SK-N-SH (cell line): ENCODE measurements around the gene FBXO3. TPM values are rescaled to one million over a fixed set of nuclear protein-coding genes. Genes with fewer than 3 reads are reported as not detected.
A peak's percentile ranks its signal among the peaks of the same experiment; 100 is the strongest.

Experiments
- CTCF ChIA-PET: fragments of 300-600, 350-600 bp; formaldehyde crosslinking; extraction: SDS; loops from one replicate; lab custom pipeline; 2021; lab: Yijun Ruan, JAX
- POLR2A ChIA-PET: fragments of 350-600 bp; sonication (Branson Sonifier 250); formaldehyde crosslinking; extraction: SDS; loops from one replicate; lab custom pipeline; 2020; ENCODE audit warnings: antibody characterized with exemption, inconsistent platforms; lab: Yijun Ruan, JAX
- DNase-seq: peaks from one replicate; pipeline ENCODE4 v3.0.0; 2012
- H2AFZ ChIP-seq: fragments of 200-600 bp; sonication (generic); 2 replicates; pipeline ENCODE4 v1.8.1; 2016; ENCODE audit warnings: antibody characterized with exemption, mild to moderate bottlenecking, low read depth
- H3F3A ChIP-seq: fragments of 200-600 bp; sonication (generic); replicated peaks from 2 replicates; pipeline ENCODE3; 2016; ENCODE audit warnings: antibody characterized with exemption, mild to moderate bottlenecking; ENCODE audit not compliant: insufficient read depth
- H3K27ac ChIP-seq, 2 experiments: fragments of 200-500 bp in 1 of 2; fragments of 200-600 bp in 1 of 2; sonication (Bioruptor generic) in 1 of 2; sonication (generic), shearing (Covaris generic) in 1 of 2; 2 replicates each; pipeline versions ENCODE4 v1.5.1 to v1.6.1; 2014 to 2016; ENCODE audit warnings: low read depth in 2 of 2, inconsistent platforms in 1 of 2, low read length in 1 of 2, mild to moderate bottlenecking in 1 of 2, mixed read lengths in 1 of 2
- H3K27me3 ChIP-seq: fragments of 200-600 bp; sonication (generic), shearing (Covaris generic); 2 replicates; pipeline ENCODE4 v1.6.1; 2016; ENCODE audit warnings: mixed run types; ENCODE audit not compliant: insufficient read depth
- H3K36me3 ChIP-seq, 2 experiments: fragments of 200-500 bp in 1 of 2; fragments of 200-600 bp in 1 of 2; sonication (Bioruptor generic) in 1 of 2; sonication (generic) in 1 of 2; replicated peaks in 1 of 2; 2 replicates each; pipeline versions ENCODE3 to v1.5.1; 2014 to 2016; ENCODE audit warnings: low read length in 1 of 2, mild to moderate bottlenecking in 1 of 2; ENCODE audit not compliant: insufficient read depth in 2 of 2, control insufficient read depth in 1 of 2
- H3K4me1 ChIP-seq, 2 experiments: fragments of 200-500 bp in 1 of 2; fragments of 200-600 bp in 1 of 2; sonication (Bioruptor generic) in 1 of 2; sonication (generic), shearing (Covaris generic) in 1 of 2; 2 replicates each; pipeline versions ENCODE4 v1.5.1 to v1.6.1; 2014 to 2016; ENCODE audit warnings: low read depth in 1 of 2, low read length in 1 of 2, mixed run types in 1 of 2; ENCODE audit not compliant: insufficient read depth in 2 of 2, control insufficient read depth in 1 of 2
- H3K4me2 ChIP-seq: fragments of 200-600 bp; sonication (generic), shearing (Covaris generic); 2 replicates; pipeline ENCODE4 v1.6.1; 2017; ENCODE audit warnings: mixed run types
- H3K4me3 ChIP-seq, 2 experiments: fragments of 200-500 bp in 1 of 2; fragments of 200-600 bp in 1 of 2; sonication (Bioruptor generic) in 1 of 2; sonication (generic), shearing (Covaris generic) in 1 of 2; 2 replicates each; pipeline versions ENCODE4 v1.5.1 to v1.8.1; 2014 to 2016; ENCODE audit warnings: low read depth in 2 of 2, inconsistent platforms in 1 of 2, low read length in 1 of 2, mild to moderate bottlenecking in 1 of 2, mixed read lengths in 1 of 2, moderate library complexity in 1 of 2
- H3K79me2 ChIP-seq: fragments of 200-600 bp; sonication (generic); 2 replicates; pipeline ENCODE4 v1.8.1; 2017; ENCODE audit warnings: mild to moderate bottlenecking; ENCODE audit not compliant: insufficient read depth
- H3K9ac ChIP-seq: fragments of 200-600 bp; sonication (generic); 2 replicates; pipeline ENCODE4 v1.6.1; 2017; ENCODE audit warnings: mixed run types
- H3K9me2 ChIP-seq: fragments of 200-600 bp; sonication (generic); 2 replicates; pipeline ENCODE4 v1.6.1; 2017; ENCODE audit warnings: mixed run types
- H3K9me3 ChIP-seq: fragments of 200-600 bp; sonication (generic); 2 replicates; pipeline ENCODE4 v1.6.1; 2017; ENCODE audit warnings: mixed run types, mild to moderate bottlenecking, moderate library complexity
- H4K20me1 ChIP-seq: fragments of 200-600 bp; sonication (generic); 2 replicates; pipeline ENCODE4 v1.6.1; 2017; ENCODE audit warnings: mild to moderate bottlenecking, mixed run types; ENCODE audit not compliant: insufficient read depth
- CHD2 ChIP-seq: fragments of 150-350 bp; IDR thresholded peaks from 2 replicates; pipeline ENCODE4 v1.6.1; 2018; ENCODE audit warnings: low read length; ENCODE audit not compliant: partially characterized antibody
- ELF1 ChIP-seq: IDR thresholded peaks from 2 replicates; pipeline ENCODE4 v1.4.0; 2012
- EP300 ChIP-seq, 2 experiments: IDR thresholded peaks; 2 replicates each; pipeline versions ENCODE4 v1.4.0 to v1.6.1; 2012; ENCODE audit warnings: borderline replicate concordance in 1 of 2, low read depth in 1 of 2, low read length in 1 of 2
- FOSL2 ChIP-seq: IDR thresholded peaks from 2 replicates; pipeline ENCODE4 v1.4.0; 2012; ENCODE audit warnings: low read depth, mild to moderate bottlenecking, moderate library complexity, borderline replicate concordance
- FOXM1 ChIP-seq: IDR thresholded peaks from 2 replicates; pipeline ENCODE4 v1.4.0; 2012; ENCODE audit warnings: low read depth, mild to moderate bottlenecking
- GABPA ChIP-seq: IDR thresholded peaks from 2 replicates; pipeline ENCODE4 v1.4.0; 2012; ENCODE audit warnings: low read depth, mild to moderate bottlenecking
- JUND ChIP-seq: IDR thresholded peaks from 2 replicates; pipeline ENCODE4 v1.4.0; 2012
- MXI1 ChIP-seq: IDR thresholded peaks from 2 replicates; pipeline ENCODE4 v1.6.1; 2012; ENCODE audit warnings: mild to moderate bottlenecking, low read depth, low read length, improper control_type of control experiment
- NRF1 ChIP-seq: IDR thresholded peaks from 2 replicates; pipeline ENCODE4 v1.6.1; 2012; ENCODE audit warnings: low read depth, mild to moderate bottlenecking, low read length
- PBX3 ChIP-seq: IDR thresholded peaks from 2 replicates; pipeline ENCODE4; 2012
- POLR2AphosphoS5 ChIP-seq: IDR thresholded peaks from 2 replicates; pipeline ENCODE4 v1.6.1; 2012; ENCODE audit warnings: low read depth, low read length
- RCOR1 ChIP-seq: fragments of 150-350 bp; IDR thresholded peaks from 2 replicates; pipeline ENCODE4 v1.6.1; 2017; ENCODE audit warnings: antibody characterized with exemption, low read length
- REST ChIP-seq: IDR thresholded peaks from 2 replicates; pipeline ENCODE4 v1.6.1; 2012; ENCODE audit warnings: mild to moderate bottlenecking, low read depth, low read length, moderate library complexity
- RFX5 ChIP-seq: IDR thresholded peaks from 2 replicates; pipeline ENCODE4 v1.6.1; 2012; ENCODE audit warnings: mild to moderate bottlenecking, improper control_type of control experiment, low read length
- TAF1 ChIP-seq: IDR thresholded peaks from 2 replicates; pipeline ENCODE4 v1.6.1; 2012; ENCODE audit warnings: low read depth, mild to moderate bottlenecking, low read length, moderate library complexity, borderline replicate concordance
- TEAD4 ChIP-seq: IDR thresholded peaks from 2 replicates; pipeline ENCODE4 v1.4.0; 2012; ENCODE audit warnings: mild to moderate bottlenecking, borderline replicate concordance; ENCODE audit not compliant: insufficient read depth
- USF2 ChIP-seq: fragments of 150-350 bp; IDR thresholded peaks from 2 replicates; pipeline ENCODE4 v1.6.1; 2017; ENCODE audit warnings: antibody characterized with exemption, low read length, low read depth, borderline replicate concordance
- ZBTB33 ChIP-seq: IDR thresholded peaks from 2 replicates; pipeline ENCODE4 v1.4.0; 2012; ENCODE audit warnings: low read depth, borderline replicate concordance
- WGBS: methylation state at CpG from one replicate; pipeline ENCODE4 v1.1.6; 2017; ENCODE audit warnings: low lambda C conversion rate; 5-methylcytosine and 5-hydroxymethylcytosine counted together
- polyA plus RNA-seq, 3 experiments: library from polyadenylated mRNA; depleted of rRNA; stranded (reverse); fragments of >200 nt; gene quantifications; 2 replicates each; pipeline ENCODE4 v1.2.3, GENCODE V29; 2012

The FBXO3 gene
- polyA plus RNA-seq, 1 of the 3 experiments (the other 2 are of a cell fraction) = 17.9 TPM

- Histone ChIP-seq H3K27ac (peak overlapping the region; percentile 40 to 98), H3K9ac (peak overlapping the region; percentile 74; the same call in 1 of the 2 replicates), H3K4me2 (peak overlapping the region; percentile 23), H4K20me1 (peaks cover 59% of the 10 kb centered on the region), H3K9me3 (no peaks in the 10 kb centered on the region), H2AFZ (no peak overlapping the region), H3F3A (peaks cover 60% of the 10 kb centered on the region), H3K27me3 (no peaks in the 10 kb centered on the region), H3K9me2 (no peaks in the 10 kb centered on the region), H3K4me1 (peaks cover 0 to 48% of the 10 kb centered on the region in 2 experiments), H3K4me3 (0 out of 4 replicates have a peak overlapping the region, but pooled peaks of 1 of the 2 experiments have one; percentile 3), H3K79me2 (peaks cover 100% of the 10 kb centered on the region), H3K36me3 (peaks cover 21 to 42% of the 10 kb centered on the region in 2 experiments)
- POLR2A ChIA-PET = no interaction called here
- 59% methylated on average over 2 of the region's 2 CpGs for WGBS
- CTCF ChIA-PET = interaction anchor here (0.5 to 1.7 kb wide), 3 partner anchors 86 to 422 kb away, joined by 3 to 4 read pairs (median 3); no protein-coding TSS in a partner anchor
- TF ChIP-seq PBX3 (peak; percentile 23; the same call in 1 of the 2 replicates), JUND (0 out of 2 replicates have a peak, but pooled peaks have one; percentile 20), RFX5 (no peak), FOSL2 (0 out of 2 replicates have a peak, but pooled peaks have one; percentile 37)
- no peak for DNase-seq
Observed at GRCh38 chr11:33722590-33723234, 51.6 kb downstream of the FBXO3 start.

GRCh38 chr11:33721984-33722383 lies 52.3 kb downstream of the FBXO3 start:
- Histone ChIP-seq H3K9me2 (no peaks in the 10 kb centered on the region), H3K27ac (peak overlapping the region in 1 of 2 experiments; percentile 98; a peak in 2 of 4 replicates), H3K79me2 (peaks cover 100% of the 10 kb centered on the region), H3K9me3 (no peaks in the 10 kb centered on the region), H3K9ac (peak overlapping the region; percentile 74; the same call in 1 of the 2 replicates), H4K20me1 (peaks cover 60% of the 10 kb centered on the region), H3F3A (peaks cover 62% of the 10 kb centered on the region), H3K27me3 (no peaks in the 10 kb centered on the region), H3K36me3 (peaks cover 28 to 48% of the 10 kb centered on the region in 2 experiments), H3K4me1 (peaks cover 0 to 53% of the 10 kb centered on the region in 2 experiments), H3K4me2 (peak overlapping the region; percentile 23), H2AFZ (no peak overlapping the region), H3K4me3 (no peak overlapping the region)
- ChIA-PET POLR2A (no interaction called here), CTCF (interaction anchor here (0.7 to 1.7 kb wide), 2 partner anchors 86 to 107 kb away, joined by 3 to 4 read pairs; no protein-coding TSS in a partner anchor)
- 89% methylated on average over 5 of the region's 5 CpGs for WGBS
- TF ChIP-seq USF2 (no peak), MXI1 (no peak), TAF1 (no peak), ZBTB33 (no peak), POLR2AphosphoS5 (no peak), CHD2 (no peak), FOXM1 (no peak), NRF1 (no peak), JUND (no peak), FOSL2 (no peak), REST (no peak), EP300 (IDR thresholded peaks at IDR 0.05; ENCODE audit: borderline replicate concordance in 1 of 2, low read depth in 1 of 2, low read length in 1 of 2) (no peak), TEAD4 (no peak), RCOR1 (no peak), ELF1 (no peak), GABPA (no peak), RFX5 (no peak)
- DNase-seq = no peak
